ENCODE results near the gene STRBP.
"Not testable (repeated sequence)": the region's sequence is repeated elsewhere in the genome, so short reads cannot be mapped to it uniquely, and the experiment has no call there.

STRBP gene

GRCh38 chr9:123201083-123201482, 67.3 kb downstream of the STRBP start:
- FAIRE-seq (no peak), DNase-seq (ENCODE audit: insufficient read length, low spot score) (no peak)

GRCh38 chr9:123200469-123200868, 67.9 kb downstream of the STRBP start:
- not testable (repeated sequence) for DNase-seq (ENCODE audit: insufficient read length, low spot score); FAIRE-seq

DNA sequence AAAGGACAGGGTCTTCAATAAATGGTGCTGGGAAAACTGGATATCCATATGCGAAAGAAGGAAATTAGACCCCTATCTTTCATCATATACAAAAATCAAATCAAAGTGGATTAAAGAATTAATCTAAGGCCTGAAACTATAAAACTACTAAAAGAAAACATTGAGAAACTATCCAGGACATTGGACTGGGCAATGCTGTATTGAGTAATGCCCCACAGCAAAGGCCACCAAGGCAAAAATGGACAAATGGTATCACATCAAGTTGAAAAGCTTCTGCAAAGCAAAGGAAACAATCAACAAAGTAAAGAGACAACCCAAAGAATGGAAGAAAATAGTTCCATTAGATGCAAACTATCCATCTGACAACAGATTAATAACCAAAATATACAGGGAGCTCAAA, 72.3 kb downstream of the STRBP start:
- FAIRE-seq = no peak
- DNase-seq (ENCODE audit: insufficient read length, low spot score) = no peak

DNA sequence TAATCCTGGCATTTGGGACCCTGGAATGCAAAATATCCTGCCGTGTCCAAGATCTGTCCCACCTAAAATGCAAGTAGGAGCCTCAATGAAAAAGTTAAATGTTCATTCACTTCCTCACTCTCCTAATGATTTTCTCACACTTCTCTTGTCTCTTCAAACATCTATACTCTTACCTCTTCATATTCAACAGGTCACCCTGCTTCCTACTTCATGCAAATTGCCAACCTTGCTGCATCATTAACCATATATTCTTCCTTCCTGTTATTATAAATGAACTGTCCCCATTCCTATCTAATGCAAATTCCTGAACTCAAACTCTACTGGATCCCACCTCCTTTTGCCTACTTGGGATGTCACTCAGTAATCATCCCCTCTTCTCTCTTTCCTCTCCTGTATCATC, 74.4 kb downstream of the STRBP start:
- DNase-seq (ENCODE audit: insufficient read length, low spot score) (no peak), FAIRE-seq (no peak)

DNA sequence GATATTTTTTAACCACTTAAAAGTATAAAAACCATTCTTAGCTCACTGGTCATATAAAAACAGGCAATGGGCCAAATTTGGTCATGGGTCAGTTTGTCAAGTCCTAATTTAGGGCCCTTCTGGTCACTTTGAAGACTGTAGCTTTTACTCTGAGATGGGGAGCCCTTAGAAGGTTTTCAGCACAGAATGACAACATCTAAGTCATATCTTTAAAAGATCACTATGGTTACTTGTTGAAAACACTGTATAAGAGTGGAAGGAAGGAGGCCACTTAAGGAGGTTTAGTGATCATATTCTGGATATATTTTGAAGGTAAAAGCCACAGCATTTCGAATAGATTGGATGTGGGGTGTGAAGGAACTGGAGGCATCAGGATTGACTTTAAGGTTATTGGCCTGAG, 76.7 kb downstream of the STRBP start:
- DNase-seq (ENCODE audit: insufficient read length, low spot score) (no peak), FAIRE-seq (no peak)

DNA sequence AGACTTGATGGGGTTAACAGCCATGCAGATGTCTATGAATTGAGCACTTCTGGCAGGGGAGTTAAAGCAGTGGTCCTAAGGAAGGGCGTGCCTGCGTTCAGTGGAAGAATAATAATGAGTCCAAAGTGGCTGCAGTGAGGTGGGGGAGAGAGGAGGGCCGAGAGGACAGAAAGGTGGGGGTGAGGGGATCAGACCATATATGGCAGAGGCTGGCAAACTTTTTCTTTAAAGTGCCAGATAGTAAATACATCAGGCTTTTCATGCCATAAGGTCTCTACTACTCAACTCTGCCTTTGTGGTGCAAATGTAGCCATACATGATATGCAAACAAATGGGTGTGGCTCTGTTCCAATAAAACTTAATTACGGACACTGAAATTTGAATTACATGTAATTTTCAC, 77.1 kb downstream of the STRBP start:
- no peak for FAIRE-seq
- DNase-seq (ENCODE audit: insufficient read length, low spot score) = no peak

DNA sequence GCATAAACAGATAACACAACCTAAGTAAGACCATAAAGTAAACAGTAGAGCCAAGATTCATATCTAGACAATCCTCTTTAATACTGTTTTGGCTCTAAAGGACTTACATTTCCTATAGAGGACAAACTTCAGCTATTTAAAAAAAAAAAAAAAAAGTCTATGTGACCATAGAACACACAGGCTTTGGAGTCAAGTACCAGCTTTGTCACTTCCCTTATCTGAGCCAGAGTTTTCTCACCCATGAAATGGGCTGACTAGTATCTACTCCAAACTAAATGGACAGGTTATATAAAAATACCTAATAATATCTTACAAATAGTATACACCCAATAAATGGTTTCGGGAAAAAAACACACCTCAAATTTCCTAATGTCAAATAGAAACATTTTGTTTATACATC, 81.3 kb downstream of the STRBP start:
- FAIRE-seq (no peak), DNase-seq (ENCODE audit: insufficient read length, low spot score) (no peak)

- not testable (repeated sequence) for DNase-seq (ENCODE audit: insufficient read length, low spot score); FAIRE-seq
Measured at GRCh38 chr9:123186029-123186428, 82.4 kb downstream of the STRBP start.

- no peak for DNase-seq (ENCODE audit: insufficient read length, low spot score)
- no peak for FAIRE-seq
Measured at GRCh38 chr9:123176949-123177348, 91.4 kb downstream of the STRBP start.

DNA sequence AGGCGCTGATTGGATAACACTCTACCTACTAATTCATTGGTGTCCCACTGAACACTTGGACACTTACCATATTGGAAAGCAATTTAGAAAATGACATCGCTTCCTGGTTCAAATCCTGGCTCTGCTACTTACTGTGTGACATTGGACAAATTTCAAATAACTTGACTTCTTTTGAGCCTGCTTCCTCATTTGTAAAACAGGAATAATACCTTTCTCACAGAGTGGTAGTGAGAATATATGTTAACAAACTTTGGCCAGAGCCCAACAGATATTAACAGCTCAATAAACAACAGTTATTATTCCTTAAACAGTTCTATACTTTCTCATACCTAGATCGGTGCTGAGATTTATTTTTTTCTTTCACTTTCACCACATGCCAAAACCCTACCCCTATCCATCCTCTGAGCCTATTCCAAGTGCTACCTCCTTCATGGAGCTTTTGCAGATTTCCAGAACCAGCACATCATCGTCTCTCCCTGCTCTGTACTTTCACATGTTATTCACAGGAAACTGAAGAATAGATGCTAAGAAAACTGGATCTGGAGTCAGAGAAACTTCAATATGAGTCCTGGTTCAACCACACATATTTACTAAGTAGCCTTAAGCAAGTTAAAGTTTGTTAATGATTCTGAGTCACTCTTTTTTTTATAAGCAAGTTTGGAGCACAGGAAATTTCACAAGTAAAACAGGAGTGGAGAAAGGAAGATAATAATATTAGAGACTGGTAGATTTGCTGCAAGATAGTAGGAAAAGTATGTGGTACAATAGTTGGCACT, 92.3 kb downstream of the STRBP start:
- DNase-seq (ENCODE audit: insufficient read length, low spot score) (no peak), FAIRE-seq (no peak)

DNA sequence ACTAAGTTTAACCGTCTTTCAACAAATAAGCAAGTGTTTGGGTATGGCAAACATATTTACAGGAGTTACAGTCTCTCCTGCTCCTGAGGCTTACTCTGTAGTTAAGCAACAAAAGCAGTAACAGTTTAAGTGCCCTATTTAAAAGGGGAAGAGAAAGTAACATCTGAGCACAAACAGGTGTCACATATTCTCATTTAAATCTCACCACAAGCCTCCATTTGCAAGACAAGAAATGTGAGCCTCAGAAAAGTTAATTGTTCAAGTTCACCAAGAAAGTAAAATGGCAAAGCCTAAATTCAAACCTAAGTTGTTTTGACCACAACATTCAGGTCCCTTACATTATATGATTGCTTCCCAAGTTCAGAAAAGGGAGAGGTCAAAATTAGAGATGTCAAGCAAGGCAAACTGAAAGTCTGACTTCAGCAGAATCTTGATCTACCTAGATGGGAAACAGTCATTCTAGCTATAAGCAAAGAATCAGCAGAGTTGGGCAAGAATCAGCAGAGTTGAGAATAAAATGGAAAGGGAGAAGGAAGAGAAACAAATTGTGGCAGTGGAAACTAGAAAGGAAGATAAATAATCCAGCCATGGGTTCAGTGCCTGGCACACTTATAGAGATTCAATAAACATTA, 93.4 kb downstream of the STRBP start:
- no peak for FAIRE-seq
- no peak for DNase-seq (ENCODE audit: insufficient read length, low spot score)

DNA sequence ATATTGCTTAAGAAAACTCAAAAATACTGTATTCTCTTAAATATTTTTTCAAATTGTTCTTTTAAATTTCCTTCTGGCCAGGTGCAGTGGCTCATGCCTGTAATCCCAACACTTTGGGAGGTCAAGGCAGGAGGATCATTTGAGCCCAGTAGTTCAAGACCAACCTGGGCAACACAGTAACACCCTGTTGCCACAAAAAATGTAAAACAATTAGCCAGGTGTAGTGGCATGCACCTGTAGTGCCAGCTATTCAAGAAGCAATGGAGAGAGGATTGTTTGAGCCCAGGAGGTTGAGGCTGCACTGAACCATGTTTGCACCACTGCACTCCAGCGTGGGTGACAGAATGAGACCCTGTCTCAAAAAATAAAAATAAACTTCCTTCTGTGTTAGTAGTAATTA, 94.3 kb downstream of the STRBP start:
- DNase-seq (ENCODE audit: insufficient read length, low spot score) (no peak), FAIRE-seq (no peak)

DNA sequence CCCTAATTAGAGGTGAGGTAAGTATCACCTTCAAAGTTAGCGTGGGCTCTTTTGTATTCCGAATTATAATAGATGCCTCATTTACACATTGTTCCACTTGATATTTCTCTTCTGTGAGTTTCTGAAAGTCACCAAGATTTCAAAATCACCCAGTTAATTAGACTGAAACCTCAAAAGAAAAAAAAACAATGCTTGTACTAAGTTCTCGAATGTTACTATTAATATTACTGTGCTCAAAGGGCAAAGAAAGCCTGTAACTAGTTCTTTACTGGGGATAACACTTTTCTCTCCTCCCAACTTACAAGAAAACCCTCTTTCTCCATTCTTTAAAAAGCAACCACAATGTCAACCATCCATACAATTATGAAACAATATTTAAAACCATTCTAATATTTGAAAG, 98.5 kb downstream of the STRBP start:
- no peak for FAIRE-seq
- no peak for DNase-seq (ENCODE audit: insufficient read length, low spot score)

DNA sequence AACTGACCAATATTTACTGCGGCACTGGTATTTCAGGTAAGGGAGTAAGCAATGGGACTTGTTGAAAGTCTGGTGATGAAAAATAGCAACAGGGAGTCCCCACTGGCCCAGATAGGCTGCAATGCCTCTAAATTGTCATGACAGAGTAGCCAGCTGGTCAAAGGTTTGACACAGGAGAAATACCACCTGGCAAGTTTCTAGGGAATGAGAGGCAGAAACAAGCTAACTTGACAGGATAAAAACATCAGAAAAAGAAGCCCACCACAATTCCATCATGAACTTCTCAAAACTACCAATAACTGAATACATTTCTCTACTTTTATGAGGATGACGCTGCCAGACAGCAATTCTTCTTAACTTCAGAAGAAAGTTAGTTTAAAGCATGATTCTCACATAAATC, 99.8 kb downstream of the STRBP start:
- FAIRE-seq = no peak
- no peak for DNase-seq (ENCODE audit: insufficient read length, low spot score)

- FAIRE-seq = no peak
- DNase-seq (ENCODE audit: insufficient read length, low spot score) = no peak
Measured at GRCh38 chr9:123167474-123167873, 100.9 kb downstream of the STRBP start.

- FAIRE-seq (no peak), DNase-seq (ENCODE audit: insufficient read length, low spot score) (no peak)
Measured at GRCh38 chr9:123165813-123166212, 102.6 kb downstream of the STRBP start.

GRCh38 chr9:123164285-123164684, 104.1 kb downstream of the STRBP start:
- no peak for FAIRE-seq
- no peak for DNase-seq (ENCODE audit: insufficient read length, low spot score)

- FAIRE-seq (no peak), DNase-seq (ENCODE audit: insufficient read length, low spot score) (no peak)
Measured at GRCh38 chr9:123162791-123163345, 105.5 kb downstream of the STRBP start.

GRCh38 chr9:123162360-123162759, 106.0 kb downstream of the STRBP start:
- no peak for FAIRE-seq
- DNase-seq (ENCODE audit: insufficient read length, low spot score) = no peak

- FAIRE-seq = no peak
- no peak for DNase-seq (ENCODE audit: insufficient read length, low spot score)
Measured at GRCh38 chr9:123157221-123157620, 111.2 kb downstream of the STRBP start.

DNA sequence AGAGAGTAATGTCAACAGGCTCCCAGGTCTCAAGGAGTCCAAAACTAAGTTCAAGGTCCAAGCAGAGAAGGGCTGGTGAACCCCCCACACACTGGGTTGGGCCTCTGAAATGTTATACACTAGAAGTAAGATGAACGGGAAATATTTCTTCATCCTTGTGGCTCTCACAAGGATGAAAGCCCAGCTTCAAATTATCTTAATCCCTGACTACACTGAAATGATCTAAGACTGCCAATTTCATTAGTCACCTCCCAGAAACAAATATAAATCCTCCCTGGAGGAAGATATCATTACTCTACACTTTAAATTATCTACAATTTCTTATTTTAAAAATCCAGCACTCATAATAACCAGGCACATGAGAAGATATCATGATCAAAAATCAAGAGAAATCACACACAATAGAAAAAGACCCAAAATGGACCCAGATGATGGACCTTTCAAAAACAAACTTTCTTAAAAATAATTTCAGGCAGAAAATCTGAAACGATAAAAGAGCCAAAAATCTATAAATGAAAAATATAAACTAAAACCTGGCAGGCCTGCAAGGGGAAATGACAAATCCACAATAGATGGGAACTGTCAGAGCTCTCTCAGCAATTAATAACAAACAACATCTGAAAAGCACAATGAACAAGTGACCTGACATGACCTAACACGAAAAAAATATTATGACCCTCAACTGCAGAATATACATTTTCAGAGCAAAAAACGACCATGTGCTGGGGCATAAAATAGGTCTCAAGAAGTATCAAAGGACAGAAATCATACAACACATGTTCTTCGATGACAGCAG, 117.5 kb downstream of the STRBP start:
- FAIRE-seq (no peak), DNase-seq (ENCODE audit: insufficient read length, low spot score) (no peak)

Data from HTR-8/SVneo (cell line).